Keratinocyte (primary cell): ENCODE data around the gene NOTCH3.

Source experiments
- EZH2 ChIP-seq: IDR thresholded peaks from one replicate; pipeline ENCODE4 v1.6.1; 2012; ENCODE audit warnings: inconsistent platforms, mild to moderate bottlenecking, low read length, moderate library complexity
- TF ChIP-seq, protein P1 (sequence below), 3 experiments: IDR thresholded peaks in 1 of 3; conservative IDR thresholded peaks in 1 of 3; optimal IDR thresholded peaks in 1 of 3; 2 replicates in 2 of 3; 3 replicates in 1 of 3; pipeline versions ENCODE3 to v1.5.1; 2011; ENCODE audit warnings: low read length in 3 of 3, mild to moderate bottlenecking in 3 of 3, moderate library complexity in 2 of 3, control low read depth in 1 of 3, inconsistent platforms in 1 of 3; ENCODE audit not compliant: insufficient read depth in 2 of 3; ENCODE audit errors: extremely low read depth in 1 of 3

DNA sequence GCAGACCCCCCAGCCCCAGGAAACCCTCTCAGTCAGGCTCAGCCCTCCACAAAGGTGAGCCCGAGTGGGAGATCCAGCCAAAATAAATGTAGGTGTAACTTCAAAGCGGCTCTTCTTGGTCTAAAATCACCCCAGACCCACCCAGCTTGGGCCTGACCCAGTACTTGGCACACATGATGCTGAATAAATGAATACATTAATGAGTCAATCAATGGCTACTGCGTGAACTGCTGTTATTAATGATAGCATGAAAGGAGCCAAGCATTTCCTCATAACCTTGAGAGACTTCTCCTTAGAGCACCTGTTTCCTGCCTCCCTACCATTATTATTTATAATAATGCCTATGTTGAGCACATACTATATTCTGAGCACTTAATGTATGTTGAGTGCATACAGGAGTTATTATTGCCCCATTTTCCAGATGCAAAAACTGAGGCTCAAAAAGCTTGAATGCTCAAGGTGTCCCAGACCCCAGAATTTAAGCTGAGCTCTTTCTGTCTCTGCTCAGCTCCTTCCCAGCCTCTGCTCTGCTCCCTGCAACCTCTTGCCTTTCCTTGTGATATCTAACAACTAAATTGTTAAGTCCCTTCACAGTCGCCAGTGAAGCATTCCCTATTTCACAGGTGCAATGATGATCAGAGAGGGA, 4.3 kb downstream of the NOTCH3 start:
- TF ChIP-seq, protein P1, sequence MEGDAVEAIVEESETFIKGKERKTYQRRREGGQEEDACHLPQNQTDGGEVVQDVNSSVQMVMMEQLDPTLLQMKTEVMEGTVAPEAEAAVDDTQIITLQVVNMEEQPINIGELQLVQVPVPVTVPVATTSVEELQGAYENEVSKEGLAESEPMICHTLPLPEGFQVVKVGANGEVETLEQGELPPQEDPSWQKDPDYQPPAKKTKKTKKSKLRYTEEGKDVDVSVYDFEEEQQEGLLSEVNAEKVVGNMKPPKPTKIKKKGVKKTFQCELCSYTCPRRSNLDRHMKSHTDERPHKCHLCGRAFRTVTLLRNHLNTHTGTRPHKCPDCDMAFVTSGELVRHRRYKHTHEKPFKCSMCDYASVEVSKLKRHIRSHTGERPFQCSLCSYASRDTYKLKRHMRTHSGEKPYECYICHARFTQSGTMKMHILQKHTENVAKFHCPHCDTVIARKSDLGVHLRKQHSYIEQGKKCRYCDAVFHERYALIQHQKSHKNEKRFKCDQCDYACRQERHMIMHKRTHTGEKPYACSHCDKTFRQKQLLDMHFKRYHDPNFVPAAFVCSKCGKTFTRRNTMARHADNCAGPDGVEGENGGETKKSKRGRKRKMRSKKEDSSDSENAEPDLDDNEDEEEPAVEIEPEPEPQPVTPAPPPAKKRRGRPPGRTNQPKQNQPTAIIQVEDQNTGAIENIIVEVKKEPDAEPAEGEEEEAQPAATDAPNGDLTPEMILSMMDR (optimal IDR thresholded peaks at IDR 0.05 in 1 of 3, IDR thresholded peaks at IDR 0.05 in 1 of 3, conservative IDR thresholded peaks at IDR 0.05 in 1 of 3; ENCODE audit: extremely low read depth in 1 of 3, insufficient read depth in 2 of 3, low read length in 3 of 3) = no peak
- TF ChIP-seq EZH2 = no peak
